ENCODE data around the gene LETM1. TPM values are rescaled to one million over a fixed set of nuclear protein-coding genes. Genes with fewer than 3 reads are reported as not detected.

The LETM1 gene
- total and polyA plus RNA-seq, 2 of the 8 experiments (the other 6 are each of a cell fraction or from before 2014, with no cell fraction given): 19.8 to 50.1 TPM

DNA sequence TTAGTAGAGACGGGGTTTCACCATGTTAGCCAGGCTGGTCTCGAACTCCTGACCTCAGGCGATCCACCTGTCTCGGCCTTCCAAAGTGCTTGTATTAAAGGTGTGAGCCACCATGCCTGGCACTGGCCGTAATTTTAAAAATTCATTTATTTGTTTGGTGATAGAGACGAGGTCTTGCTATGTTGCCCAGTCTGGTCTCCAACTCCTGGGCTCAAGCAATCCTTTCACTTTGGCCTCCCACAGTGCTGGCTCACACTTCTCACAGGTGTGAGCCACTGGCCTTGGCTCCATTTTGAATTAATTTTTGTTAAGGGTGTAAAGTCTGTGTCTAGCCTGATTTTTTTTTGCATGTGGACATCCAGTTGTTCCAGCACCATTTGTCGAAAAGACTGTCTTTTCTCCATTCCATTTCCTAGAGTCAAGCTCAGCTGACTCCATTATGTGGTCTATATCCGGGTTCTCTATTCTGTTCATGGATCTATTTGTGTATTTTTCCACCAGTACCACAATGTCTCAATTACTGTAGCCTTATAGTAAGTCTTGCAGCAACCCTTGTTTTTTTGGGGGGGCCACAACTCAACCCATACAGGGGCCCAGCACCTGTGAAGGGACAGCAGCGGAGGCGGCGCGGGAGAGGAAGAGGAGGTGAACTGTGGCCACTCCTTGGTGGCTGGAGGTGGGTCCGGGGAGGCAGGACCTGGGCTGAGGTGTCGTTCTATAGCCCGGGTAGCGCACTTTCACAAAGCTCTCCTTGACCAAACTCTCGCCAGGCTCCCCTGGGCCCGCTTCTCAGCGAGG, 13.8 kb upstream of the LETM1 start:
- POLR2A ChIA-PET (ENCODE audit: partially characterized antibody): interaction anchor here (1.3 to 1.7 kb wide), 2 partner anchors 13 to 16 kb away, joined by 5 read pairs; partner anchors contain the start of gene LETM1
- 39% methylated on average over 19 of the region's 19 CpGs; no CpG with 5 or more reads in 1 of the 2 experiments for WGBS, 2 experiments (ENCODE audit: extremely low coverage in 1 of 2, insufficient coverage in 1 of 2, insufficient read length in 1 of 2, insufficient replicate concordance in 2 of 2, low coverage in 1 of 2, low lambda C conversion rate in 2 of 2, missing lambda C conversion rate in 1 of 2)

More for the DNA sequence above, 13.8 kb upstream of the LETM1 start:
- H3K4me1 ChIP-seq (replicated peaks in 1 of 4; ENCODE audit: control insufficient read depth in 3 of 4, insufficient read depth in 4 of 4, low read length in 3 of 4): peaks cover 0 to 9% (median 5%) of the 10 kb centered on the region in 4 experiments; a peak in 6 of 7 replicates
- no peaks in the 10 kb centered on the region for H3K9me3 ChIP-seq (ENCODE audit: insufficient read depth in 2 of 2, low read depth in 1 of 2, low read length in 1 of 2)
- H2BK12ac ChIP-seq (ENCODE audit: low read depth, low read length): peak overlapping the region; percentile 17; the same call in 1 of the 2 replicates
- H4K20me1 ChIP-seq (replicated peaks in 1 of 2; ENCODE audit: control insufficient read depth in 1 of 2, insufficient read depth in 2 of 2, low read length in 2 of 2): peaks cover 10 to 12% of the 10 kb centered on the region in 2 experiments
- H3K79me2 ChIP-seq (ENCODE audit: control insufficient read depth in 1 of 2, insufficient read depth in 2 of 2, low read length in 2 of 2): peaks cover 7 to 28% of the 10 kb centered on the region in 2 experiments
- H3K14ac ChIP-seq (ENCODE audit: insufficient read length): no peak overlapping the region
- H2AFZ ChIP-seq (ENCODE audit: low read length): no peak overlapping the region
- no peaks in the 10 kb centered on the region for H3K36me3 ChIP-seq (ENCODE audit: control insufficient read depth in 2 of 4, insufficient read depth in 4 of 4, low read length in 3 of 4)
- peak overlapping the region; percentile 9 for H4K8ac ChIP-seq (ENCODE audit: extremely low read depth, insufficient read depth, low read length)
- H4K5ac ChIP-seq (ENCODE audit: insufficient read length, low read depth, low read length): peak overlapping the region; percentile 13
- H3K9ac ChIP-seq (replicated peaks in 1 of 4; ENCODE audit: extremely low read depth in 1 of 4, low read depth in 3 of 4, low read length in 3 of 4): peak overlapping the region in 2 of 4 experiments; percentile 0 to 25; a peak in 1 of 7 replicates
- H2BK15ac ChIP-seq (ENCODE audit: low read length): 0 out of 2 replicates have a peak overlapping the region, but pooled peaks have one; percentile 31
- no peak overlapping the region for H3K23ac ChIP-seq (ENCODE audit: insufficient read length)
- peak overlapping the region; percentile 4; the same call in 1 of the 2 replicates for H3K27ac ChIP-seq (ENCODE audit: low read depth, low read length)
- peaks cover 8% of the 10 kb centered on the region for H3K23me2 ChIP-seq (ENCODE audit: low read depth, low read length)
- no peak overlapping the region for H3K4ac ChIP-seq (replicated peaks; ENCODE audit: insufficient read length, low read depth, low read length)
- H2AK5ac ChIP-seq (ENCODE audit: low read depth, low read length): no peak overlapping the region
- no peak overlapping the region for H4K91ac ChIP-seq (replicated peaks; ENCODE audit: insufficient read length, low read length)
- peaks cover 8% of the 10 kb centered on the region; the same call in 1 of the 2 replicates for H3K79me1 ChIP-seq (ENCODE audit: low read depth, low read length)
- H3K27me3 ChIP-seq (replicated peaks in 1 of 4; ENCODE audit: control insufficient read depth in 3 of 4, extremely low read depth in 1 of 4, insufficient read depth in 3 of 4, low read length in 3 of 4): peaks cover 20 to 45% (median 43%) of the 10 kb centered on the region in 4 experiments
- DNase-seq (ENCODE audit: low read depth in 1 of 2, low spot score in 2 of 2) (no peak), FAIRE-seq (no peak)
- TF ChIP-seq KDM1A (IDR thresholded peaks at IDR 0.05; ENCODE audit: borderline replicate concordance, low read length) (no peak), TAF7 (optimal IDR thresholded peaks at IDR 0.05; ENCODE audit: borderline replicate concordance, low read depth, low read length) (no peak), SIN3A (conservative IDR thresholded peaks at IDR 0.05 in 1 of 2, IDR thresholded peaks at IDR 0.05 in 1 of 2; ENCODE audit: low read depth in 1 of 2, low read length in 2 of 2) (no peak), BACH1 (IDR thresholded peaks at IDR 0.05; ENCODE audit: low read length) (no peak)
- peak overlapping the region; percentile 10 for H3K56ac ChIP-seq (replicated peaks; ENCODE audit: insufficient read length, low read depth, low read length)
- peak overlapping the region; percentile 38 to 63 (median 52) for H3K4me3 ChIP-seq (ENCODE audit: extremely low read depth in 1 of 4, insufficient read depth in 2 of 4, low read depth in 3 of 4, low read length in 4 of 4)
- H3K4me2 ChIP-seq (ENCODE audit: insufficient read depth in 1 of 2, low read depth in 2 of 2, low read length in 2 of 2): peak overlapping the region; percentile 61 to 78
- CTCF ChIA-PET (ENCODE audit: partially characterized antibody): interaction anchor here (0.6 to 1.9 kb wide), 4 partner anchors 30 to 552 kb away, joined by 3 to 6 read pairs (median 4); no protein-coding TSS in a partner anchor
- no peak overlapping the region for H2BK120ac ChIP-seq (replicated peaks; ENCODE audit: low read depth, low read length)
- no peak overlapping the region for H2BK5ac ChIP-seq (ENCODE audit: low read depth, low read length)
- H3K18ac ChIP-seq (ENCODE audit: extremely low read depth, low read length): peak overlapping the region; percentile 95
- H2BK20ac ChIP-seq (ENCODE audit: low read length): no peak overlapping the region
